Endodermal cell (in vitro differentiated cells): ENCODE data around the gene PANX1. TPM values are rescaled to one million over a fixed set of nuclear protein-coding genes. Genes with fewer than 3 reads are reported as not detected.
"Not testable (repeated sequence)": the region's sequence is repeated elsewhere in the genome, so short reads cannot be mapped to it uniquely, and the experiment has no call there.

Source experiments
- DNase-seq: peaks from one replicate; pipeline ENCODE4 v3.0.0-alpha.2; 2017
- H3K27ac ChIP-seq: 2 replicates; pipeline ENCODE4 v1.5.1; 2013; ENCODE audit warnings: mild to moderate bottlenecking, low read depth, low read length, moderate library complexity
- H3K27me3 ChIP-seq: 2 replicates; pipeline ENCODE4 v1.6.1; 2013; ENCODE audit warnings: mild to moderate bottlenecking, low read length, moderate library complexity; ENCODE audit not compliant: insufficient read depth, control insufficient read depth, poor library complexity, severe bottlenecking
- H3K36me3 ChIP-seq: 2 replicates; pipeline ENCODE4 v1.7.0; 2013; ENCODE audit warnings: mild to moderate bottlenecking, low read length, moderate library complexity; ENCODE audit not compliant: control insufficient read depth, insufficient read depth
- H3K4me1 ChIP-seq: one replicate; pipeline ENCODE4 v1.7.0; 2013; ENCODE audit warnings: low read length; ENCODE audit not compliant: control insufficient read depth, insufficient read depth
- H3K4me3 ChIP-seq: 2 replicates; pipeline ENCODE4 v1.5.1; 2013; ENCODE audit warnings: mild to moderate bottlenecking, low read length, moderate library complexity
- H3K9ac ChIP-seq: 2 replicates; pipeline ENCODE4 v1.6.1; 2013; ENCODE audit warnings: mild to moderate bottlenecking, low read length, moderate library complexity; ENCODE audit not compliant: poor library complexity, severe bottlenecking; ENCODE audit errors: extremely low read depth
- H3K9me3 ChIP-seq: 2 replicates; pipeline ENCODE4 v1.6.1; 2013; ENCODE audit warnings: mild to moderate bottlenecking, low read length, moderate library complexity; ENCODE audit not compliant: control insufficient read depth
- H3K27ac Mint-ChIP-seq: 2 replicates; pipeline ENCODE4 v1.8.0; 2020; ENCODE audit warnings: mixed read lengths
- H3K27me3 Mint-ChIP-seq: 2 replicates; pipeline ENCODE4 v1.8.0; 2021; ENCODE audit warnings: mild to moderate bottlenecking, mixed read lengths; ENCODE audit not compliant: insufficient read depth
- H3K36me3 Mint-ChIP-seq: 2 replicates; pipeline ENCODE4 v1.8.0; 2020; ENCODE audit warnings: low read depth, mixed read lengths
- H3K4me1 Mint-ChIP-seq: 2 replicates; pipeline ENCODE4 v1.8.0; 2020; ENCODE audit warnings: mixed read lengths
- H3K4me3 Mint-ChIP-seq: 2 replicates; pipeline ENCODE4 v1.8.0; 2020; ENCODE audit warnings: mild to moderate bottlenecking, moderate library complexity, mixed read lengths
- H3K9me3 Mint-ChIP-seq: 2 replicates; pipeline ENCODE4 v1.8.0; 2020; ENCODE audit warnings: mild to moderate bottlenecking, mixed read lengths
- CTCF ChIP-seq: fragments of 200-600 bp; sonication (generic); conservative IDR thresholded peaks from 2 replicates; pipeline ENCODE4 v1.5.0; 2021; ENCODE audit warnings: antibody characterized with exemption, mild to moderate bottlenecking
- WGBS, 2 experiments: methylation state at CpG; one replicate each; pipeline versions ENCODE4 v1.1.5 to v1.1.7; 2013; ENCODE audit warnings: missing lambda C conversion rate in 2 of 2, mixed read lengths in 1 of 2; ENCODE audit not compliant: insufficient coverage in 1 of 2, insufficient read length in 1 of 2; 5-methylcytosine and 5-hydroxymethylcytosine counted together
- total RNA-seq, 2 donors: library from RNA; stranded (reverse); fragmentation: NEBNext Ultra II Directional in 1 of 2; extraction: Animal tissue kit (Norgen Biotek cat#: 25700) in 1 of 2; gene quantifications; 2 replicates in 1 of 2; 3 replicates in 1 of 2; pipeline ENCODE4 v1.2.1, GENCODE V29; 2021

The PANX1 gene
- total RNA-seq, 2 donors from 2014 or later: 19.4 to 21.0 TPM

- no peaks in the 10 kb centered on the region for H3K36me3 Mint-ChIP-seq
- no peak overlapping the region for H3K4me3 Mint-ChIP-seq
- no peak for DNase-seq
- H3K27ac Mint-ChIP-seq: no peak overlapping the region
- no peak for TF ChIP-seq CTCF
- peaks cover 6% of the 10 kb centered on the region for H3K9me3 Mint-ChIP-seq
- H3K27me3 Mint-ChIP-seq: peaks cover 37% of the 10 kb centered on the region
- Histone ChIP-seq H3K9ac (no peak overlapping the region), H3K36me3 (no peaks in the 10 kb centered on the region), H3K27ac (no peak overlapping the region), H3K27me3 (no peaks in the 10 kb centered on the region), H3K4me3 (no peak overlapping the region), H3K9me3 (no peaks in the 10 kb centered on the region), H3K4me1 (no peaks in the 10 kb centered on the region)
- peaks cover 11% of the 10 kb centered on the region for H3K4me1 Mint-ChIP-seq
These were observed 10.8 kb upstream of the PANX1 start for GRCh38 chr11:94117871-94118270.

DNA sequence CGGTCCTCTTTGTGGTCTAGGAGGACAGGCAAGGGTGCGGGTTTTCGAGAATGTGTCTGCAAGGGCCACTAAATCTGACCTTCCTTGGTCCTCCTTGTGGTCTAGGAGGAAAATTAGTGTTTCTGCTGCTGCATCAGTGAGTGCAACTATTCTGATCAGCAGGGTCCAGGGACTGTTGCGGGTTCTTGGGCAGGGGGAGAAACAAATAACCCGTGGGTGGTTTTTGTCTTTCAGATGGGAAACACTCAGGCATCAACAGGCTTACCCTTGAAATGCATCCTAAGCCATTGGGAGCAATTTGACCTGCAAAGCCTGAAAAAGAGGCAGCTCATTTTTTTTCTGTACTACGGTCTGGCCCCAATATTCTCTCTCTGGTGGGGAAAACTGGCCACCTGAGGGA lies 9.0 kb upstream of the PANX1 start:
- not testable (repeated sequence) for H3K27ac ChIP-seq, H3K27me3 ChIP-seq, H3K27ac Mint-ChIP-seq, H3K4me3 Mint-ChIP-seq, DNase-seq, H3K9ac ChIP-seq, H3K9me3 Mint-ChIP-seq, H3K4me3 ChIP-seq, H3K9me3 ChIP-seq, H3K4me1 ChIP-seq, H3K36me3 ChIP-seq, H3K36me3 Mint-ChIP-seq
- Mint-ChIP-seq H3K4me1 (peaks cover 11% of the 10 kb centered on the region), H3K27me3 (peaks cover 40% of the 10 kb centered on the region)
- 33 to 64% methylated on average over 2 to 6 of the region's 6 CpGs for WGBS, 2 experiments

DNA sequence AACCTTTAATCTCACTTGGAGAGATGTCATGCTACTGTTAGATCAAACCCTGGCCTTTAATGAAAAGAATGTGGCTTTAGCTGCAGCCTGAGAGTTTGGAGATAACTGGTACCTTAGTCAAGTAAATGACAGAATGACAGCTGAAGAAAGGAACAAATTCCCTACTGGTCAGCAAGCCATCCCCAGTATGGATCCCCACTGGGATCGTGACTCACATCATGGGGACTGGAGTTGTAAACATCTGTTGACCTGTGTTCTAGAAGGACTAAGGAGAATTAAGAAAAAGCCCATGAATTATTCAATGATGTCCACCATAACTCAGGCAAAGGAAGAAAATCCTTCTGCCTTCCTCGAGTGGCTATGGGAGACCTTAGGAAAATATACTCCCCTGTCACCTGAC lies 8.1 kb upstream of the PANX1 start:
- H3K36me3 ChIP-seq, H3K9me3 ChIP-seq, H3K9ac ChIP-seq, H3K4me3 Mint-ChIP-seq, H3K4me1 ChIP-seq, H3K27ac ChIP-seq, H3K4me3 ChIP-seq, H3K36me3 Mint-ChIP-seq, H3K27me3 ChIP-seq, H3K27ac Mint-ChIP-seq, H3K9me3 Mint-ChIP-seq: not testable (repeated sequence)
- H3K27me3 Mint-ChIP-seq: peaks cover 40% of the 10 kb centered on the region
- peaks cover 11% of the 10 kb centered on the region for H3K4me1 Mint-ChIP-seq
- 50 to 80% methylated on average over 1 to 2 of the region's 2 CpGs for WGBS, 2 experiments
- DNase-seq: peak; percentile 39

- Histone ChIP-seq H3K36me3 (no peaks in the 10 kb centered on the region), H3K9me3 (no peaks in the 10 kb centered on the region), H3K27me3 (no peaks in the 10 kb centered on the region), H3K27ac (no peak overlapping the region), H3K9ac (no peak overlapping the region), H3K4me3 (no peak overlapping the region), H3K4me1 (no peaks in the 10 kb centered on the region)
- no peak for TF ChIP-seq CTCF
- 92 to 100% methylated on average over 3 to 6 of the region's 6 CpGs for WGBS, 2 experiments
- DNase-seq: no peak
- peaks cover 9% of the 10 kb centered on the region for H3K9me3 Mint-ChIP-seq
- no peaks in the 10 kb centered on the region for H3K36me3 Mint-ChIP-seq
- H3K27me3 Mint-ChIP-seq: peaks cover 40% of the 10 kb centered on the region
- no peak overlapping the region for H3K4me3 Mint-ChIP-seq
- H3K4me1 Mint-ChIP-seq: peaks cover 11% of the 10 kb centered on the region
- no peak overlapping the region for H3K27ac Mint-ChIP-seq
These were observed 7.7 kb upstream of the PANX1 start for GRCh38 chr11:94120946-94121345.
